Measurements from ENCODE around the gene GSAP. TPM values are rescaled to one million over a fixed set of nuclear protein-coding genes. Genes with fewer than 3 reads are reported as not detected.
A peak's percentile ranks its signal among the peaks of the same experiment; 100 is the strongest.

Gene GSAP
- total RNA-seq, 2 experiments from 2014 or later: 1.1 to 1.5 TPM

DNA sequence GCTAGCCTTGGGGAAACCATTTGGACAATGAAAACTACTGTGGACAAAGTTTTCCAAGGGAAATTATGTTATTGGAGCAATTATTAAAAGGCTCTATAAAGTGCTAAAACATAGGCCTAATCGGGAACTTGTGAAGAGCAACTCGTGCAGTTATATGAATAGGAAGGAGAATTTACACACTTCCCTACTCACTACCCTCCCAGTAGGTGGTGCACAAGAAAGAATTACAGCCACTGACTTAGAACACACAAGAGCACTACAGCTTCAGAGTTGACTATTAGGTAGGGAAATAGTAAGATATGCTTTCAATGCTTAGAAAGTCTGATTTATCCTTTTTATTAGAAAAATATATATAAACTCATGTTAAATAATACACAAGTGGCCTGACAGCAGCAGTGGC lies 47.2 kb downstream of the GSAP start:
- CTCF ChIA-PET: no interaction called here

GRCh38 chr7:77367976-77368375 lies 48.2 kb downstream of the GSAP start:
- CTCF ChIA-PET: interaction anchor here (0.6 to 1.4 kb wide), 2 partner anchors 13 to 17 kb away, joined by 3 to 5 read pairs; no protein-coding TSS in a partner anchor
- DNase-seq: no peak
- no peaks in the 10 kb centered on the region for H3K4me1 Mint-ChIP-seq (ENCODE audit: low read depth)
- H3K27ac Mint-ChIP-seq: no peak overlapping the region
- H3K9me3 Mint-ChIP-seq: peaks cover 2% of the 10 kb centered on the region
- no peak overlapping the region for H3K4me3 Mint-ChIP-seq
- H3K36me3 Mint-ChIP-seq (ENCODE audit: low read depth): peaks cover 6% of the 10 kb centered on the region
- H3K27me3 Mint-ChIP-seq (ENCODE audit: low read depth): no peaks in the 10 kb centered on the region
- intact Hi-C loops (cut with micrococcal nuclease): no loop called here

More for the DNA sequence above, 47.2 kb downstream of the GSAP start:
- no peak overlapping the region for H3K27ac Mint-ChIP-seq
- no peaks in the 10 kb centered on the region for H3K4me1 Mint-ChIP-seq (ENCODE audit: low read depth)
- H3K9me3 Mint-ChIP-seq: peaks cover 2% of the 10 kb centered on the region
- DNase-seq: no peak
- peaks cover 6% of the 10 kb centered on the region for H3K36me3 Mint-ChIP-seq (ENCODE audit: low read depth)
- H3K27me3 Mint-ChIP-seq (ENCODE audit: low read depth): no peaks in the 10 kb centered on the region
- intact Hi-C loops (cut with micrococcal nuclease): no loop called here
- H3K4me3 Mint-ChIP-seq: no peak overlapping the region

GRCh38 chr7:77362905-77363304 lies 53.2 kb downstream of the GSAP start:
- CTCF ChIA-PET: no interaction called here
- DNase-seq: no peak

GRCh38 chr7:77360969-77361368 lies 55.2 kb downstream of the GSAP start:
- CTCF ChIA-PET: no interaction called here
- intact Hi-C loops (cut with micrococcal nuclease): no loop called here
- H3K36me3 Mint-ChIP-seq (ENCODE audit: low read depth): no peaks in the 10 kb centered on the region
- no peaks in the 10 kb centered on the region for H3K4me1 Mint-ChIP-seq (ENCODE audit: low read depth)
- no peaks in the 10 kb centered on the region for H3K27me3 Mint-ChIP-seq (ENCODE audit: low read depth)
- H3K9me3 Mint-ChIP-seq: no peaks in the 10 kb centered on the region
- no peak for DNase-seq
- no peak overlapping the region for H3K27ac Mint-ChIP-seq
- H3K4me3 Mint-ChIP-seq: no peak overlapping the region

More at GRCh38 chr7:77362905-77363304, 53.2 kb downstream of the GSAP start:
- intact Hi-C loops (cut with micrococcal nuclease): no loop called here
- Mint-ChIP-seq H3K9me3 (peaks cover 2% of the 10 kb centered on the region), H3K27me3 (ENCODE audit: low read depth) (no peaks in the 10 kb centered on the region), H3K36me3 (ENCODE audit: low read depth) (peaks cover 5% of the 10 kb centered on the region), H3K27ac (no peak overlapping the region), H3K4me1 (ENCODE audit: low read depth) (no peaks in the 10 kb centered on the region), H3K4me3 (no peak overlapping the region)

GRCh38 chr7:77360104-77360503 lies 56.0 kb downstream of the GSAP start:
- peaks cover 4% of the 10 kb centered on the region for H3K4me1 Mint-ChIP-seq (ENCODE audit: low read depth)
- intact Hi-C loops (cut with micrococcal nuclease): no loop called here
- no peaks in the 10 kb centered on the region for H3K27me3 Mint-ChIP-seq (ENCODE audit: low read depth)
- CTCF ChIA-PET: no interaction called here
- no peak overlapping the region for H3K4me3 Mint-ChIP-seq
- no peaks in the 10 kb centered on the region for H3K9me3 Mint-ChIP-seq
- no peak overlapping the region for H3K27ac Mint-ChIP-seq
- DNase-seq: no peak
- H3K36me3 Mint-ChIP-seq (ENCODE audit: low read depth): no peaks in the 10 kb centered on the region

GRCh38 chr7:77359599-77359998 lies 56.5 kb downstream of the GSAP start:
- Mint-ChIP-seq H3K4me1 (ENCODE audit: low read depth) (peaks cover 9% of the 10 kb centered on the region), H3K27me3 (ENCODE audit: low read depth) (no peaks in the 10 kb centered on the region), H3K9me3 (no peaks in the 10 kb centered on the region), H3K4me3 (no peak overlapping the region), H3K36me3 (ENCODE audit: low read depth) (no peaks in the 10 kb centered on the region), H3K27ac (no peak overlapping the region)
- no peak for DNase-seq
- intact Hi-C loops (cut with micrococcal nuclease): no loop called here
- CTCF ChIA-PET: no interaction called here

DNA sequence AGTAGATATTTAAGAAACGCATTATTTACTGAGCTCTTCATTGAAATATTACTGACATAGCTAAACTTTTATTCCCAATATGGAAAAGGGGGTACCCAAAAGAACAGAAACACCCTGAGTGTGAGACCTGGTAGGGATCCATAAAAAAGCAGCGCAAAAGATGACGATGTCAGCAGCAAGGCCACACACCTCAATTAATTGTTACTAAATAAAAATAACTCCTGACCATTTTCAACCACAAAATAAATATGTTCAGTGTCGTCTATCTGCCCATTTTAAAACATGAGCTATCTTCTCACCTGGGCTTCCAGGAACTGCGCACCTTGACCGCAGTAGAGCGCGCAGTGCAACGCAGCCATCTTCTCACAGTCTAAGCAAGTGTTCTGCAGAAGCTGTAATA lies 61.2 kb downstream of the GSAP start:
- intact Hi-C loops (cut with micrococcal nuclease): loop anchor here (5.0 kb wide), 2 partner anchors 182 to 402 kb away; partner anchors contain the start of gene PTPN12
- Mint-ChIP-seq H3K9me3 (no peaks in the 10 kb centered on the region), H3K27me3 (ENCODE audit: low read depth) (no peaks in the 10 kb centered on the region), H3K36me3 (ENCODE audit: low read depth) (no peaks in the 10 kb centered on the region), H3K4me1 (ENCODE audit: low read depth) (peaks cover 42% of the 10 kb centered on the region), H3K4me3 (no peak overlapping the region), H3K27ac (no peak overlapping the region)
- DNase-seq: no peak
- CTCF ChIA-PET: interaction anchor here (0.6 to 2.1 kb wide), 3 partner anchors 12 to 296 kb away, joined by 3 to 7 read pairs (median 5); no protein-coding TSS in a partner anchor

DNA sequence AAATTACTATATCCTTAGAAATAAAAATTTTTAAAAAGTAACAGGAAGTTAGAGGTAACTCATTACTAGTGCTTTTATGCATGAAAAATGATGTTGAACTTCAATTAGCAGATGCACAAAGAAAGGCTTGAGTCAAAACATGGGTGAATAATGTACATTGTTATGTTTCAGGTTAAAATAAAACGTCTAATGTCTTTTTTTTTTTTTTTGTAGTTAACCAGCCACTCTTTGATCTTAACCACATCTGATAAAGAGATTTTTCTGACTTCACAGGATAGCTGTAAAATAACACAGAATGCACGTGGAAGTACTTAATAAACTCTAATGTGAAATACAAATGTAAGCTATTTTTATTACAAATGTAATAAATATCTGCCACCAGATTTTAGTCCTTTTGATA lies 61.7 kb downstream of the GSAP start:
- Mint-ChIP-seq H3K27me3 (ENCODE audit: low read depth) (no peaks in the 10 kb centered on the region), H3K9me3 (no peaks in the 10 kb centered on the region), H3K36me3 (ENCODE audit: low read depth) (no peaks in the 10 kb centered on the region), H3K27ac (no peak overlapping the region), H3K4me3 (no peak overlapping the region), H3K4me1 (ENCODE audit: low read depth) (peaks cover 42% of the 10 kb centered on the region)
- intact Hi-C loops (cut with micrococcal nuclease): loop anchor here (5.0 kb wide), 2 partner anchors 183 to 403 kb away; partner anchors contain the start of gene PTPN12
- no peak for DNase-seq
- CTCF ChIA-PET: interaction anchor here (0.6 to 2.1 kb wide), 3 partner anchors 13 to 297 kb away, joined by 3 to 7 read pairs (median 5); no protein-coding TSS in a partner anchor

GRCh38 chr7:77353911-77354310 lies 62.2 kb downstream of the GSAP start:
- intact Hi-C loops (cut with micrococcal nuclease): loop anchor here (5.0 kb wide), 2 partner anchors 183 to 403 kb away; partner anchors contain the start of gene PTPN12
- peaks cover 47% of the 10 kb centered on the region for H3K4me1 Mint-ChIP-seq (ENCODE audit: low read depth)
- H3K9me3 Mint-ChIP-seq: no peaks in the 10 kb centered on the region
- H3K27ac Mint-ChIP-seq: no peak overlapping the region
- H3K4me3 Mint-ChIP-seq: no peak overlapping the region
- no peaks in the 10 kb centered on the region for H3K36me3 Mint-ChIP-seq (ENCODE audit: low read depth)
- no peak for DNase-seq
- no peaks in the 10 kb centered on the region for H3K27me3 Mint-ChIP-seq (ENCODE audit: low read depth)
- CTCF ChIA-PET: interaction anchor here (1.1 kb wide), 1 partner anchor 107 kb away, joined by 3 read pairs; no protein-coding TSS in a partner anchor

GRCh38 chr7:77353407-77353721 lies 62.8 kb downstream of the GSAP start:
- H3K4me1 Mint-ChIP-seq (ENCODE audit: low read depth): peaks cover 52% of the 10 kb centered on the region
- CTCF ChIA-PET: interaction anchor here (1.1 kb wide), 1 partner anchor 106 kb away, joined by 3 read pairs; no protein-coding TSS in a partner anchor
- intact Hi-C loops (cut with micrococcal nuclease): loop anchor here (5.0 kb wide), 2 partner anchors 184 to 404 kb away; partner anchors contain the start of gene PTPN12

DNA sequence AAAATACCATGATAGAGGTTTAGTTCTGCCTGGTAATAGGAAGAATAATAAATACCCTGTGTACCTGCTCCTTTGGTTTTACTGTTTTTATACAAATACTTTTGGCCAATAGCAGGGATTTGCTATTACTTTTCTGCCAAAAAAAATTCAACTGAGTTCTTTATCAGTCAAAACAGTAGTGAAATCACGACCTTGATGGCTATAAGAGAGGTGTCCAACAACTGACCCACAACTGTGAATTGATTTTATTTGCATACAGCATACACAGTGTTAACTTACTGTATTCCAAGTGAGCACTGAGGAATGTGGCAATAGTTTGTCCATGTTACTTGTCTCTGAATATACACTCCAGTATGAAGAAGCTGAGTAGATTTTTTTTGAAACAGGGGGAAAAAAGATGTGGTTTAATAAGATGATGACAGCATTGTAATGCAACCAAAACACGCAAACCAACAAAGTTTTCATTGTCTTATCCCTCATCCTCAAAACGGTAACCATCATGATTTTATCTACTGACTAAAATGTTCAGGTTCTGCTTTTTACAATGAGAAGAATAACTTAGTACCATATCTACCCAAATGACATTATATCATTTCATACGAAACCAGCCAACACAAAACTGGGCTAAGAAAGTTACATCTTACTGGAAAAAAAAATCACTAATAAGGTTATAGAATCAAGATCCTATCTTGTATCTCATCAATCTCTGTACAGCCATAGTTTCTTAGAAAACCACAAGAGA lies 63.3 kb downstream of the GSAP start:
- Mint-ChIP-seq H3K4me3 (no peak overlapping the region), H3K27me3 (ENCODE audit: low read depth) (no peaks in the 10 kb centered on the region), H3K4me1 (ENCODE audit: low read depth) (peaks cover 55% of the 10 kb centered on the region), H3K27ac (no peak overlapping the region), H3K9me3 (no peaks in the 10 kb centered on the region), H3K36me3 (ENCODE audit: low read depth) (no peaks in the 10 kb centered on the region)
- CTCF ChIA-PET: interaction anchor here (1.0 to 2.0 kb wide), 3 partner anchors 21 to 106 kb away, joined by 3 to 7 read pairs (median 3); no protein-coding TSS in a partner anchor
- no peak for DNase-seq
- intact Hi-C loops (cut with micrococcal nuclease): loop anchor here (5.0 kb wide), 2 partner anchors 184 to 404 kb away; partner anchors contain the start of gene PTPN12

More at GRCh38 chr7:77353407-77353721, 62.8 kb downstream of the GSAP start:
- Mint-ChIP-seq H3K4me3 (no peak overlapping the region), H3K27me3 (ENCODE audit: low read depth) (no peaks in the 10 kb centered on the region), H3K27ac (no peak overlapping the region), H3K36me3 (ENCODE audit: low read depth) (no peaks in the 10 kb centered on the region), H3K9me3 (no peaks in the 10 kb centered on the region)
- DNase-seq: no peak

GRCh38 chr7:77351539-77352004 lies 64.6 kb downstream of the GSAP start:
- Mint-ChIP-seq H3K4me1 (ENCODE audit: low read depth) (peaks cover 55% of the 10 kb centered on the region), H3K36me3 (ENCODE audit: low read depth) (no peaks in the 10 kb centered on the region), H3K27me3 (ENCODE audit: low read depth) (no peaks in the 10 kb centered on the region), H3K4me3 (peak overlapping the region; percentile 51), H3K9me3 (no peaks in the 10 kb centered on the region), H3K27ac (peak overlapping the region; percentile 37)
- CTCF ChIA-PET: interaction anchor here (1.0 to 2.0 kb wide), 3 partner anchors 16 to 68 kb away, joined by 3 to 7 read pairs (median 3); no protein-coding TSS in a partner anchor
- intact Hi-C loops (cut with micrococcal nuclease): loop anchor here (1.0 to 5.0 kb wide), 5 partner anchors 21 to 406 kb away; partner anchors contain the start of gene PTPN12
- peak; percentile 54 for DNase-seq
